H1 (cell line): Measurements from ENCODE around the gene ANKH. TPM values are rescaled to one million over a fixed set of nuclear protein-coding genes. Genes with fewer than 3 reads are reported as not detected.

Source experiments
- microRNA-seq, 2 experiments: library from miRNA; unstranded; fragments of <30 nt; microRNA quantifications; one replicate each; pipeline versions ENCODE4 to v1.2.0, GENCODE V29; 2016 to 2020; ENCODE audit warnings: borderline microRNAs expressed in 2 of 2, borderline number of aligned reads in 2 of 2, borderline replicate concordance in 1 of 2
- polyA plus RNA-seq, 7 experiments: library from polyadenylated mRNA; depleted of rRNA in 3 of 7; stranded (reverse) in 5 of 7; unstranded in 2 of 7; fragments of >200 nt in 5 of 7; fragments of 200-250 nt in 2 of 7; gene quantifications; 1 replicate in 5 of 7; 2 replicates in 1 of 7; 4 replicates in 1 of 7; pipeline versions ENCODE4 v1.2.1 to v1.2.3, GENCODE V29; 2011 to 2013; ENCODE audit warnings: missing spikeins in 2 of 7, mixed read lengths in 2 of 7
- small RNA-seq: library from polyadenylated mRNA; stranded (forward); fragments of <200 nt; extraction: miRNeasy Mini kit (QIAGEN cat#:217004); gene quantifications from one replicate; pipeline ENCODE3, GENCODE V24; 2013; ENCODE audit not compliant: insufficient read depth
- total RNA-seq: library from RNA; stranded (reverse); fragmentation: NEBNext Ultra II Directional; extraction: Animal tissue kit (Norgen Biotek cat#: 25700); gene quantifications from 2 replicates; pipeline ENCODE4 v1.2.1, GENCODE V29; 2021

ANKH gene
- total and polyA plus RNA-seq, 2 of the 8 experiments (the other 6 are each of a cell fraction or from before 2014, with no cell fraction given) = 5.3 to 13.0 TPM

Small RNA genes lying within 50 kb of the gene (microRNA-seq; reads per million reads assigned to microRNA genes)
- 0 reads per million in 2 experiments for gene MIR4637

Small RNA genes lying within 50 kb of the gene (small RNA-seq; reads per million reads assigned to genes)
- gene HNRNPKP5 (not detected), gene MIR4637 (not detected)

Other genes starting within 250 kb of the ANKH start
- gene OTULIN, start 207.1 kb downstream of the ANKH start, total RNA-seq = 30.5 and 34.8 TPM in 2 replicates
- gene OTULIN, start 207.1 kb downstream of the ANKH start, polyA plus RNA-seq (2011; rRNA removed) = 3.8 and 5.2 TPM in 2 replicates